Heart right ventricle (tissue), 16 donors: ENCODE measurements around the gene URM1. TPM values are rescaled to one million over a fixed set of nuclear protein-coding genes. Genes with fewer than 3 reads are reported as not detected.

Experiments
- ATAC-seq, 8 donors: fragments of 200-7000 bp; cut with Tn5 transposase; one replicate each; pipeline ENCODE4 v1.9.1; 2020; ENCODE audit warnings: mild to moderate bottlenecking in 8 of 8, moderate library complexity in 8 of 8, moderate number of reproducible peaks in 1 of 8
- DNase-seq, 2 donors: peaks; one replicate each; pipeline ENCODE4 v3.0.0-alpha.2; 2020
- H3K27ac ChIP-seq, 10 donors: fragments of 200-600 bp; sonication (generic) in 2 of 10; one replicate each; pipeline versions ENCODE4 v1.5.0 to v1.8.0; 2020 to 2022; ENCODE audit warnings: mild to moderate bottlenecking in 3 of 10
- H3K27me3 ChIP-seq, 7 donors: fragments of 200-600 bp; one replicate each; pipeline ENCODE4 v1.8.0; 2021 to 2022; ENCODE audit warnings: mild to moderate bottlenecking in 2 of 7
- H3K36me3 ChIP-seq, 9 donors: fragments of 200-600 bp; sonication (generic) in 1 of 9; one replicate each; pipeline versions ENCODE4 v1.5.0 to v1.8.0; 2020 to 2022; ENCODE audit warnings: mild to moderate bottlenecking in 2 of 9
- H3K4me1 ChIP-seq, 9 donors: fragments of 200-600 bp; sonication (generic) in 1 of 9; one replicate each; pipeline versions ENCODE4 v1.5.0 to v1.8.0; 2020 to 2022; ENCODE audit warnings: mild to moderate bottlenecking in 4 of 9
- H3K4me3 ChIP-seq, 10 donors: fragments of 200-600 bp; sonication (generic) in 2 of 10; one replicate each; pipeline versions ENCODE4 v1.5.0 to v1.8.0; 2020 to 2022; ENCODE audit warnings: mild to moderate bottlenecking in 7 of 10, moderate library complexity in 2 of 10
- H3K9me3 ChIP-seq, 11 donors: fragments of 200-600 bp in 10 of 11; sonication (generic) in 2 of 11; one replicate each; pipeline versions ENCODE4 v1.5.0 to v1.8.0; 2013 to 2022; ENCODE audit warnings: mild to moderate bottlenecking in 2 of 11, control low read depth in 1 of 11, moderate library complexity in 1 of 11
- CTCF ChIP-seq, 9 donors: fragments of 200-600 bp; sonication (generic) in 2 of 9; IDR thresholded peaks; one replicate each; pipeline versions ENCODE4 v1.5.0 to v1.8.0; 2021 to 2022; ENCODE audit warnings: antibody characterized with exemption in 9 of 9, mild to moderate bottlenecking in 5 of 9, moderate library complexity in 1 of 9
- WGBS, 2 donors: extraction: QIAGEN DNeasy Blood & Tissue Kit; methylation state at CpG; one replicate each; pipeline ENCODE4 v1.1.7; 2013; ENCODE audit warnings: inconsistent platforms in 1 of 2; 5-methylcytosine and 5-hydroxymethylcytosine counted together
- intact Hi-C, 10 donors: fragments of 100-400 bp; cut with DNase I; formaldehyde crosslinking; loops; one replicate each; pipeline versions ENCODE4 v1.11.1 to v1.14.2; 2022
- polyA plus RNA-seq, 2 donors: library from polyadenylated mRNA; stranded (reverse); fragments of 200-250 nt; gene quantifications; one replicate each; pipeline ENCODE4 v1.2.3, GENCODE V29; 2013
- total RNA-seq, 10 donors: library from RNA; stranded (reverse); fragmentation: NEBNext Ultra II Directional in 3 of 10; extraction: Animal tissue kit (Norgen Biotek cat#: 25700) in 3 of 10; gene quantifications; one replicate each; pipeline versions ENCODE4 v1.2.1 to v1.2.4, GENCODE V29; 2021 to 2023
- donor health status: Arrhythmogenic right ventricular cardiomyopathy.
- donor health status: ischemic (EF 13 %, LVEDD 7.1; RV severe dilation, severe dysfunction).
- donor health status: healthy with polysubstance abuse.
- donor health status: DM: no; HTN: yes; CAD: no.
- donor health status: DM: no; HTN: no; CAD: no.
- donor health status: ischemic (EF 25% LVEDD 6.9; RV normal size, moderate dysfunction).
- donor health status: ischemic (EF 25% LVEDD 5.7; RV mildly dilated, moderate dysfunction).
- donor health status: healthy.
- donor health status: DM: yes; HTN: yes; CAD: no.
- donor health status: Ischemic cardiomyopathy.
- donor health status: ischemic (EF 35%, LVEDD 5.7; RV mildly dilated, moderate dysfunction).
- donor health status: nonischemic (EF 11% LVEDD 7.7; RV severe dilation, severe dysfunction).
- donor health status: DM: yes; HTN: yes; CAD: no.
- donor health status: PGD.
- donor health status: ischemic (EF 29% LVEDD 5.4; RV normal size, mild dysfunction).
- donor health status: nonischemic (EF 23%, LVEDD 6.1; RV moderate dilation, normal function).

URM1 gene
- total and polyA plus RNA-seq, 12 donors: 18.7 to 75.7 (median 51.2) TPM

GRCh38 chr9:128399861-128400260, 28.7 kb downstream of the URM1 start:
- Histone ChIP-seq H3K27me3 (peaks cover 0 to 54% (median 6%) of the 10 kb centered on the region in 7 donors), H3K4me1 (peaks cover 0 to 17% (median 12%) of the 10 kb centered on the region in 9 donors), H3K36me3 (no peaks in the 10 kb centered on the region), H3K27ac (no peak overlapping the region), H3K9me3 (no peaks in the 10 kb centered on the region), H3K4me3 (no peak overlapping the region)
- intact Hi-C loops: no loop called here
- 64 to 75% methylated on average over 3 of the region's 3 CpGs for WGBS, 2 donors
- ATAC-seq: no peak
- no peak for DNase-seq
- TF ChIP-seq CTCF (IDR thresholded peaks at IDR 0.05): no peak

- Histone ChIP-seq H3K27ac (no peak overlapping the region), H3K36me3 (no peaks in the 10 kb centered on the region), H3K9me3 (no peaks in the 10 kb centered on the region), H3K4me3 (no peak overlapping the region), H3K27me3 (peaks cover 0 to 48% (median 8%) of the 10 kb centered on the region in 7 donors), H3K4me1 (peaks cover 0 to 24% (median 5%) of the 10 kb centered on the region in 9 donors)
- TF ChIP-seq CTCF (IDR thresholded peaks at IDR 0.05): no peak
- 79 to 84% methylated on average over 5 of the region's 5 CpGs for WGBS, 2 donors
- ATAC-seq: no peak
- intact Hi-C loops: no loop called here
- DNase-seq: no peak
Measured at GRCh38 chr9:128404560-128404959, 33.4 kb downstream of the URM1 start.

DNA sequence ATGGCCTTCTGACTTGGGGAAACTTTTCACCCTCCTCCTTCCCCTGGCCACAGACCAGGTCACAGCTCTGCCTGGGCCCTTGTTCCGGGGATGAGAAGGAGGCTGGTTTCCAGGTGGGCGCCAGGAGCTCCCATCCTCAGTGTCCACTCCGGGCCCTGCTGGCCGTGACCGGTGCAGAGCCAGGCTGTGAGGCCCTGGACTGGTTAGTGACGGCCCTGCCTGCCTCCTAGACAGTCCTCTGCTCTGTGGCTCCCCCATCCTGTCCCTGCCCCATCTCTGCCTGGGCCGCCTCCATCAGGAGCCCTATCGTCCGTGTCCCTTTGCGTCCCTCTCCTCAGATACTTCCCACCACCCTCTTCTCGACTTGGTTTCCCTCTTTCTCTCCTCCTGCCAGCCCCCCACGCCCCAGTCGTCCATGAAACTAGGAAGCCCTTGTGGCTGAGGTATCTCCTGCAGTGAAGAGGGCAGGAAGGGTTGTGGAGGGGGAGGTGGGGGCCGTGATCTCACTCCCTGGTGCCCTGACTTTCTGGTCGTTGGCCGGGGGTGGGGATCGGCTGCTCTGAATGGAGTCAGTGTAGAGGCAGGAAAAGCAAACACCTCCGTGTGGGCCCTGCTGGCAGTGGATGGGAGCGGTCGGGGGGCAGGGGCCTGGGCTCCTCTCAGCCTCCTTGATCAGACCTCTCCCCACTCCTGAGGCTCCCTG, 34.1 kb downstream of the URM1 start:
- DNase-seq: no peak
- WGBS, 2 donors: 58 to 64% methylated on average over 20 of the region's 20 CpGs
- no peaks in the 10 kb centered on the region for H3K36me3 ChIP-seq
- no peak overlapping the region for H3K27ac ChIP-seq
- H3K4me3 ChIP-seq: no peak overlapping the region
- intact Hi-C loops: loop anchor here in 1 of 10 donors (5.0 kb wide), 1 partner anchor 43 kb away; no protein-coding TSS in a partner anchor
- no peaks in the 10 kb centered on the region for H3K9me3 ChIP-seq
- TF ChIP-seq CTCF (IDR thresholded peaks at IDR 0.05): no peak
- peak in 1 of 8 donors; percentile 13 for ATAC-seq
- peaks cover 0 to 42% (median 8%) of the 10 kb centered on the region in 7 donors for H3K27me3 ChIP-seq
- peaks cover 0 to 24% (median 5%) of the 10 kb centered on the region in 9 donors for H3K4me1 ChIP-seq

DNA sequence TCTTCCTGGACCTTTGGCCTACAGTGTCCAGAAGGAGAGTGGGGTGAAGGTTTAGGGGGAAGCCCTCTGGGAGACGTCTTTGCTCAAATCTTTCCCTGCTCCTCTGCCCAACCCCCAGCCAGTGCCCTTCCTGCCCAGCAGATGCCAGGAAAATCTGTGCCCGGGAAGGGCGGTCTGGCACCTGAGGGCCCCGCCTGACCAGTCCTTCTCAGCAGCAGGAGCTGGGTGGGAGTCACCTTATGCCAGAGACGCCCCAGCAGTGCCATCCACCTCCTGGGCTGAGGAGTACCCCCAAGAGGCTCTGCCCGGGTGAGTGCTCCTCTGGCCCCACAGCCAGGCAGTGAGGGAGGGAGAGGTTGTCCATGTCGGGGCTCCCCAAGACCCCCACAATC, 34.6 kb downstream of the URM1 start:
- DNase-seq (no peak), ATAC-seq (no peak)
- Histone ChIP-seq H3K4me3 (no peak overlapping the region), H3K9me3 (no peaks in the 10 kb centered on the region), H3K27me3 (peaks cover 0 to 37% (median 8%) of the 10 kb centered on the region in 7 donors), H3K4me1 (peaks cover 0 to 24% (median 5%) of the 10 kb centered on the region in 9 donors), H3K27ac (no peak overlapping the region), H3K36me3 (no peaks in the 10 kb centered on the region)
- whole genome bisulfite sequencing, 2 donors: 71% methylated on average over 7 of the region's 7 CpGs
- intact Hi-C loops: loop anchor here in 1 of 10 donors (5.0 kb wide), 1 partner anchor 43 kb away; no protein-coding TSS in a partner anchor
- TF ChIP-seq CTCF (IDR thresholded peaks at IDR 0.05): no peak
